HG03280 (cell line): ENCODE measurements around the gene SPATC1L.

Experiments
- ATAC-seq: cut with Tn5 transposase; IDR thresholded peaks from one replicate; pipeline ENCODE4 v1.9.1; 2021; ENCODE audit warnings: mild to moderate bottlenecking, moderate library complexity; ENCODE audit not compliant: unreplicated experiment

SPATC1L gene

DNA sequence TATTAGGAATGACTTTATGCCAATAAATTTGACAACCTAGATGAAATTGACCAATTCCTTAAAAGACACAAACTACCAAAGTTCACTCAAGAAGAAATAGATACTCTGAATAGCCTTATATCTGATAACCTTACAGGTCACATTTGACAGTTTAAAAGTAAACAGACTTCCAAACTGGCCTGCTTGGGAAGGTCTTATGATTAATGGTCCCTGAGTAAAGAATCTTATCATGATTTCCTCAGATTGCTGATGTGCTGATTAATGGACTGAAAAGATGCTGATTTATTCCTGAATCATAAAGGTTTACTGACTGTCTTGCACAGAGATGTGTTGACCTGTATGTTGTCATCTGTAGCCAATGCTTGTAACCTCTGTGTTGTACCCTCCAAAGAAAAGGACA is 19.2 kb downstream of the SPATC1L start:
- no peak for ATAC-seq

- no peak for ATAC-seq
These were observed 20.9 kb downstream of the SPATC1L start for GRCh38 chr21:46163380-46163779.

- no peak for ATAC-seq
These were observed 22.3 kb downstream of the SPATC1L start for GRCh38 chr21:46161633-46162592.

GRCh38 chr21:46160907-46161632 is 23.2 kb downstream of the SPATC1L start:
- ATAC-seq, result no peak

DNA sequence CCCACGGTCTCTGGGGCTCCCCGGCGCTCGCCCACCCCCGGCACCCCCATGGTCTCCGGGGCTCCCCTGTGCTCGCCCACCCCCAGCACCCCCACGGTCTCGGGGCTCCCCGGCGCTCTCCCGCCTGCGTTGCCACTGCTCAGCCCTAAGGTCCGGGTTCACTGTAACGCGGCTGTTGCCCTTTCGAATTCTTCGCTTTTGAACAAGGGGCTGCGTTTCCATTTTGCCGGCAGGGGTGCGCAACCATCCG is 23.7 kb downstream of the SPATC1L start:
- no peak for ATAC-seq

GRCh38 chr21:46159841-46160656 is 24.2 kb downstream of the SPATC1L start:
- ATAC-seq, result no peak

DNA sequence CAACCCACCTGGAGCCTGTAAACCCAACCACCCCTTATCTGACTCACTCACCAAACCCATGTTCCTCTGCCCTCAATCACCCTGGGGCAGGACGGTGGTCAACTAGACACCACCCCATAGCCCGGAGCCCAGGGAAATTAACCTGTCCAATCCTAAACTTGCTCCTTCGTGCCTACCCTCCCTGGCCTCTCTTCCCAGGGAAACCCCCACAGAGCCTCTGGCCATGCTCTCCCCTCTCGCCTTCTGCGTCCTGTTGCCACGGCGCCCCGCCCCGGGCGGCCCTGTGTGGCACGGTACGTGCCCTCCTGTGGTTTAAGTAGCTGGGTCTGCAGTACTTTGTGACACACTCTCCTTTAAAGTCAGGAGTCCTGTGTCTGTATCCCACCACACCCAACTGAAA is 24.9 kb downstream of the SPATC1L start:
- no peak for ATAC-seq

- ATAC-seq, result no peak
These were observed 25.5 kb downstream of the SPATC1L start for GRCh38 chr21:46158666-46159300.

GRCh38 chr21:46157987-46158451 is 26.2 kb downstream of the SPATC1L start:
- no peak for ATAC-seq

- ATAC-seq, result no peak
These were observed 26.8 kb downstream of the SPATC1L start for GRCh38 chr21:46157396-46157986.

DNA sequence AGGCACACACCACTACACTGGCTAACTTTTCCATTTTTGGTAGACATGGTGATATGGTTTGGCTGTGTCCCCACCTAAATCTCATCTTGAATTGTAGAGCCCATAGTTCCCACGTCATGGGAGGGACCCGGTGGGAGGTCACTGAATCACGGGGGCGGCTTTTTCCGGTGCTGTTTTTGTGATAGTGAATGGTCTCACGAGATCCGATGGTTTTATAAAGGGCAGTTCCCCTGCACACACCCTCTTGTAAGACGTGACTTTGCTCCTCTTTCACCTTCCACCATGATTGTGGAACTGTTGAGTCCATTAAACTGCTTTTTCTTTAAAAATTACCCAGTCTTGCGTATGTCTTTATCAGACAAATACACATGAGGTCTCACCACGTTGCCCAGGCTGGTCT is 27.6 kb downstream of the SPATC1L start:
- no peak for ATAC-seq

DNA sequence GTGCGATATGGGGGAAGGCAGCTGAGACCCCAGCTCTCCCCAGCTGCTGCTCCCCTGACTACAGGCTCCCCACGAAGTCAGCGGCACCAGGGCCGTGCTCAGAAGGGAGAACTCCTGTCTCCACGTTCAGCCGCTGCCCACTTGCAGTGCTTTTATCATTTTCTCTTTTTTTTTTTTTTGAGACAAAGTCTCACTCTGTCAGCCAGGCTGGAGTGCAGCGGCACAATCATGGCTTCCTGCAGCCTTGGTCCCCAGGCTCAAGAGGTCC is 27.9 kb downstream of the SPATC1L start:
- no peak for ATAC-seq

DNA sequence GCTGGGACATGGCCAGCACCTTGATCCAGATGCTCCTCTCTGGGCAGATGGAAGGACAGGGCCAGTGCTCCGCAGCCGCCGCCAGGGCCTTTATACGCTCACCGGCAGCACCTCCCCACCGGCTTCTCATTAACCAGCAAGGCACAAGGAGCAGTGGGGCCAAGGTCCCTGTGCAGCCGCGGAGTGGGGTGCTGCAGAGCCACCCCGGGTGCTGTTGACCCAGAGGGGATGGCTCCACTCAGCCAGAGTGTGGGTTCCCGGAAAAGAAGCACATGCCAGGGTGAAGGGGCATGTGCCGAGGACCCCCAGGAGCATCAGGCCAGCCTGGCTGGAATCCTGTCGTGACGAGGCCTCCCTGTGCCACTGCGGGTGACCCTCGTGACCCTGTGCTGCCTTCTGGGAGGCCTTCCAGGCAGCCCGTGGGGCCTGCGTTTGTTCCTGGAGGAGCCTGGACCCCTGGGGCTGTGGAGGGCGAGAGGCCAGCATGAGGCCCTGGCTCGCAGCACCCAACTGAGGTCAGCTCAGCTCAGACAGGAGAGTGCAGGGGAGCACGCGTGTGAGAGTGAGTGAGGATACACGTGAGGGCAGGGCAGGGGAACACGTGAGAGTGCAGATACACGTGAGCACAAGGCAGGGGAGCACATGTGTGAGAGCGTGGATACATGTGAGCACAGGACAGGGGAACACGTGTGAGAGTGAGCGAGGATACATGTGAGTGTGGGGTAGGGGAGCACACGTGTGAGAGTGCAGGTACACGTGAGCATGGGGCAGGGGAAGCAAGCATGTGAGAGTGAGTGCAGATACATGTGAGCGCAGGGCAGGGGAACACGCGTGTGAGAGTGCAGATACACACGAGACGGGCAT is 28.5 kb downstream of the SPATC1L start, which contains the start of gene FTCD:
FTCD (minus strand) TSS at position 66 of the 864 bp plus-strand sequence; CDS start at position 10, 56 bp downstream.
- no peak for ATAC-seq

DNA sequence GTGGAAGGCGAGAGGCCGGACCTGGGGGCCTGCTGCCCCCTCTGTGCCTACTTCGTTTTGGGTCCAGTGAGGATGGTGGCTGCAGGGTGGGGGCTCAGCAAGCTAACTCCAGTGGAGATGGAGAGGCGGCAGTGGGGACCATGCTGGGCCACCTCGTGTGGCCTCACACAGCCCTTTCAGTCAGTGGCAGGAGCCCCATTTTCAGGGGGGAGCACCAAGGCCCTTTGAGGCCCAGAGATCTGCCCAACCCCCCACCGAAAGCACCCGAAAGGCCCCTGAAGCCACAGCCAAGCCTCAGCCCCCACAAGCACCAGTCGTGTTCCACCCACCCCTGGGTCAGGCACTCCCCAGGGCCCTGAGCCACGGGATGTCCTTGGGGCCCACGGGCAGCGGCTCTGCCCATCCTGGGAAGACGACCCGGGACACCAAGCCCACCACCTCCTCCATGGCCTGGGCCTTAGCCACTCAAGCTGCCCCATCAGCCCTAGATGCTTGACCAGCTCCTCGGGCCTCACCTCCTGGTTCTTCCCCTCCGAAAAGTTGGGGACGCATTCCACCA is 29.2 kb downstream of the SPATC1L start:
- ATAC-seq, result no peak

DNA sequence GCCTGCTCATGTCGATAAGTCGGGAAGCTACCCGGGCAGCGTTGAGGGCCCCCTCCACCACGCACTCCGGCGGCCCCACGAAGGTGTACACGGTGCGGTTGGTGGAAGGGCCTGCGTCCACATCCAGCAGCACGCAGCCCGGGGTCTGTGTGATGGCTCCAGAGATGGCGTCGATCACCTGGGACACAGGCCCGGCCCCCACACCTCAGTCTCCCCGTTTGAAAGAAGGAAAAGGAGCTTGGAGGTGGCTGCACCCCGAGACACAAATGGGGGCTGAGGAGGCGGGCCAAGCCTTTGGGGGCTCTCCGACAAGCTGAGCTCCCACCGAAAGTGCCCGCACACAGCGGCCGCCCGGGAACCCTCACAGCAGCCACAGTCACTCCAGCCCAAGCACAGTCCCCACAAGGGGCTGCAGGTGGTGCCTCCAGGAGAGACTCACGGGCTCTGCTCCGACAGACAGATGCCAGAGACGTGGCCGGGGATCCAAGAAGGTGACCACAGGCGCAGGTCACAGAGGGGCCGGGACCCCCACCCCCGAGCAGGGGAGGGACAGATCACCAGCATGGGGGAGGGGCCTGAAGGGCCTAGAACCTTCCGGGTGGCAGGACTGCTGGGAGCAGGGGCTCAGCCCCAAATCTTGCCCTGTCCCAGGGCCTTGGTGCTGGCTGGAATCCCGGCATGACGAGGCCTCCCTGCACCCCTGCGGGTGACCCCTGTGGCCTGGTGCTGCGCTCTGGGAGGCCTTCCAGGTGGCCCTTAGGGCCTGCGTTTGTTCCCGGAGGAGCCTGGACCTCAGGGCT is 29.9 kb downstream of the SPATC1L start:
- no peak for ATAC-seq

DNA sequence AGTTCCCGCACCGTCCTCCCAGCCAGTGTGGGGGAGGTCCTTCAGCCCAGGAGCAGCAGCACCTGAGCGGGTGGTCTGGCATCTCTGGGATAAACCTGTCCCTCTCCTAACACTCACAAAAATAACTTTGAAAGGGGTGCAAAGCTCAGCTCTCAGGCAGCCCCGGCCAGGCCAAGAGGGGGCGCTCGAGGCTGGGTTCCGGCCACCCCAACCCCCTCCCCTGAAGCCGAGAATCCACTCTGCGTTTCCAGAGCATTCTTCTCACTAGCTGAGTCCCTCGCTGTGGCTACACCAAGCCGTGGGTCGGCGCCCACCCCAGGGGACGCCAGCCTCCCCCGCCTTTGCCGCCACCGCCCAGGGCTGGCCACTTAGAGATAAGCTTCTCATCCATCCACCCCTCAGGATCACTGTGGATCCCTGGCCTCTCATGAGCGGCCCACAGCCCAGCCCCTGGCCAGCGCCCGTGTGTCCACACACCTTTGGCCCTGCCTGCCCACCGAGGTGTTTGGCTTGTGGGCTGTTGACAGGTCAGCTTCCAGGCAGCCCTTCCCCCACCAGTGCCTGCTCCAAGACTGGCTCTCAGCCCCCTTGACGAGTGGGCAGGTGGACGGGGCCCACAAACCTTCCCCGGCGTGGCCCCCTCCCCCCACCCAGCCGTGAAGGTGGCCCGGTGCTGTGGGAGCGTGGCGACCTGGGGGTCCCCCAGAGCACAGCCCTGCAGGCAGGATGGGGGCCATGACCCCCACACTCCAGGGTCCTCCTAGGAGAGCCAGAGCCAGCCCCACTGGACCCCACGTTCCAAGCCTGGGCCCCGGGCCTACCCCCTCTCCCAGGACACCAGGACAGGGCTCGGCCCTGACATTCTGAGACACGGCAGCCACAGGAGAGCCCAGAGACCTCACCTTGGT is 30.8 kb downstream of the SPATC1L start:
- ATAC-seq, result no peak

DNA sequence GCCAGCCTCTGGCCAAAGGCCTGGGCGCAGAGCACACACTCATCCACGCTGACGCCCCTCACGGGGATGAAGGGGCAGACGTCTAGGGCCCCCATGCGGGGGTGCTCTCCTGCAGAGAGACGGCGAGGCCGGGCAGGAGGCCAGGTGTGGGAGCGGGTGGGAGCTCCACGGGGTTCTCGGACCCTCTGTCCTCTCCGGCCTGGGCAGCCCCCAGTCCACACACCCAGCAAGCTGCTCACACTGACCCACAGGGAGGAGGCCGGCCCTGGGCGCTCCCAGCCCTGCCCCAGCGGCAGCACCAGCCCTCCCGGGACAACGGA is 31.4 kb downstream of the SPATC1L start:
- ATAC-seq, result no peak
